UCSD-AML1 (cell line): ENCODE results near the gene CADM2.
"Not testable (repeated sequence)": the region's sequence is repeated elsewhere in the genome, so short reads cannot be mapped to it uniquely, and the experiment has no call there.

Experiments used
- DNase-seq: peaks from one replicate; lab custom pipeline; 2025; ENCODE audit not compliant: unreplicated experiment; lab: John Stamatoyannopoulos, UW

Gene CADM2

DNA sequence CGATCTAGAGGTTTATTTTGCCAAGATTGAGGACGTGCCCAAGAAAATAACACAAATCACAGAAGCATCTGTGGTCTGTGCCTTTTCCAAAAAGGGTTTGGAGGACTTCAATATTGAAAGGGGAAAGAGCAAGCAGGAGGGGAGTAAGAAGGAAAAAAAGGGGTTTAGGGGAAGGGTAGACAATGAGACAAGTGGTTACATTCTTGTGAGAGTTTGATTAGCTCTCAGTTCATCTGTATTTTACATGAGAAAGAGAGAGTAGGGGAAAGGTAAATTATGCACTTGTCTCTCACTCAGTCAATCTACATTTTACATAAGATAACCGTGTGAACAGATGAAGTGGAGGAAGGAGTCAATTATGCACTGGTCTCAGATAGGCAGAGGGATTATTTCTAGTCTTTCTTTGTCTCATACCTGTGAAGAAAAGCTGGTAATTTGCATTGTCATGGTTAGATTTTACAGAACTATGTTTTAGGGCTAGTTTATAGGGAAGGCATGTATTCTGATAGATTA, 931.3 kb downstream of the CADM2 start:
- DNase-seq: no peak

DNA sequence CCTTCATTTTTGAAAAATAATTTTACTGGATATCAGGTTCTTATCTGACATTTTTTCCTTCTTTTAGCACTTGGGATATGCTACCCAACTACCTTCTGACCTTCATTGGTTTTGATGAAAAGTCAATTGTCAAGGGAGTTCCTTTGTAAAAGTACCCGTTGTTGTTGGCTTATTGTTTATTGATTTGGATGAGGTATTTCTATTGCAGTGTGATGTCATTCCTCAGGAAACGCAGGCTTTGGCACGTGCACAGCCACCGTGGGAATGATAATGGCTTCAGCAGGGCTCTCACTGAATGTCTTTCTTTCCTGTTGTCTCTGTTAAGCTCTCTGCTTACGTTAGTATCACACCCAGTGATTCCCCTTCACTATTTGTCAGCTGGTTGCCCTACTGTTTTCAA, 944.6 kb downstream of the CADM2 start:
- DNase-seq: no peak

DNA sequence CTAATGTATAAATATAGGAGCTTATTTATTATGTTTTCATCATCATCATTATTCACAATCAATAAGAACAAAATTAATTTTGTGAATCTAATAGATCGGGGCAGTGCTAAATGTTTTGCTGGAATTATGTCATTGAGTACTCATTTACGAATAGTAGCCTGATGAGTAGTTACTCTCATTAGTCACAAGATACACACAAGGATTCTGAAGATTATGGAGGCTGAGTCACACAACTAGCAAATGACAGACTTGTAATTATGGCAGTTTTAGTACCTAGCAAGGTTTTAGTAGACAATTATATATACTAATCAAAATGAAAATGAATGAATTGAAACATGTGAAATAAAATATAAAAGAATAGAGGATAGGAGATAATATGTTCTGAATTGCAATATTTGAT, 954.2 kb downstream of the CADM2 start:
- no peak for DNase-seq

DNA sequence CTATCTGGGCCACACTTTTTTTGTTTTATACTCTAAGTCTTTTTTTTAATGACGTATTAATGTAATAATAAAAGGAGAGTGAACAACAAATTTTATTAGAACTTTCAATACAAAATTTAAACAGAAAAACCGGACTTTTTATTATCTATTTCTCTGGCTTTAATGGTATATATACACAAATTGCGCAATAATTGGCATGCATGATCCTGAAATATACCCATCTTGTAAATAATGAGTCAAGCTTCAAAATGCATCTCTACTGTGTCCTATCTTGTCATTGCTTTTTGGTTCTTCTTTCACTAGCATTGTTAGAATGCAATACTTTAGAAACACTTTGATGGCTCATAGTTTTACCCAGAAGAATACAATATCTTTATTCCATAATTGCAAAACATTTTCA, 963.6 kb downstream of the CADM2 start:
- DNase-seq: no peak

DNA sequence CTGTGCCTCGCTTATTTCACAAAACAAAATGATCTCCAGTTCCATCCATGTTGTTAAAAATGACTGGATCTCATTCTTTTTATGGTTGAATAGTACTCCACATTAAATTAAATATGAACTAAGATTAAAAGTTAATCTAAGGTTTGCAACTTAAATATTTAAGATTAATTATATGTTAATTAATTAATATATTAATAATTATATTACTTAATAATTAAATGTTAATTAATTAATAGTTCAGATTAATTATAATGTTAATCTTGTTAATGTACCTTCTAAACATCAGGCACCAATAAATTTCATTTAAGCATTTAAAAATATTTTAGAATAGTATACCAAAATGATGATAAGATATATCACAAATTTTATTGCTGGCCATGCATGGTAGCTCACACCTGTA, 971.9 kb downstream of the CADM2 start:
- DNase-seq: no peak

DNA sequence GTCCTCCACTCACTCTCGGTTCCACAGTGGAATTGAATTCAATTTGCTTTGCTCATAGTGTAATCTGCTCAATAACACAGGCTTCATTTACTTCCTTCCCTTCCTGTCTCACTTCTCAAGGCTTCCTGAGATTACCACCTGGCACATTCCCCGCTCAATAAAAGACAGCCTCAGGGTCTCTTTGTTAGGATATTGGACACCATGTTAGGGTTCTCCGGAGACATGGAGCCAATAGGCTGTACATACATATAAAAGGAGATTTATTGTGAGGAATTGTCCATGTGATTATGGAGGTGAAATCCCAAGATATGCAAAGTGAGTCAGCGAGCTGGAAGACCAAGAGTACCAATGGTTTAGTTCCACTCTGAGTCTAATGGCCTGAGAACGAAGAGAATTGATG, 974.5 kb downstream of the CADM2 start:
- DNase-seq: no peak

DNA sequence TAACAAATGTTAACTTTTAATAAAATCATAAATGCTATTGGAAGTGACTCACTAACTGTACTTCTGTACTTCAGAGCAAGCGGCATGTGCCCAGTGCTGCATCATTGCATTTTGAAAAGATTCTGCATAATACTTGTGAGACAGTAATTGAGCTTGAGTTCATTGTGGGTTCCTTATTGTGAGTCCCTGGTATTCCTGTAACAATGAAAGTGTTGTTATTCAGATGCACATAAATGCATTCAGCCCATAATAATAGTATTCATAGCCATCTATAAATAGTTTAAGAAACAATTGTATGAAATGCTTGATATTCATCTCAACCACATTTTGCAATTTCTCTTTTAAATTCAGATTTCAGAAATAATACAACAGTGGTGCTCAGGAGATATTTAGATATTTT, 976.4 kb downstream of the CADM2 start:
- no peak for DNase-seq

DNA sequence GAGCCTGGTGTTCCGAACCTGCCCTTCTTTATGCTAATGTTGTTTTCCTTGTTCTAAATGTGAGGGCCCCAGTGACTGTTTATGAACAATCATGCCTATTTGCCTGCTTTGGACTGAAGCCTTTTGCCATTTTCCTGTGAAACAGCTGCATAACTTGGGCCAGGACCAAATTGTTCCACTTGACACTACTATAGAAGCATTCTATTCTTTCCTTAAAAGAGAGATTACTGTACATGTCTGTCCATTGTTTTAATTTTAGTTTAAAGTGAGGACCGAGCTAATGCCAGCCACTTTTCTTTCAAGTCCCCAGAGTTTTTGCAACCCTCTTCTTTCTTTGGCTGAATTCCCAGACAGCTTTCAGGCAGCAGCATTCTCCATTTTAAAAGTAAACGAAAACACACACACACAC, 980.3 kb downstream of the CADM2 start:
- DNase-seq: no peak

DNA sequence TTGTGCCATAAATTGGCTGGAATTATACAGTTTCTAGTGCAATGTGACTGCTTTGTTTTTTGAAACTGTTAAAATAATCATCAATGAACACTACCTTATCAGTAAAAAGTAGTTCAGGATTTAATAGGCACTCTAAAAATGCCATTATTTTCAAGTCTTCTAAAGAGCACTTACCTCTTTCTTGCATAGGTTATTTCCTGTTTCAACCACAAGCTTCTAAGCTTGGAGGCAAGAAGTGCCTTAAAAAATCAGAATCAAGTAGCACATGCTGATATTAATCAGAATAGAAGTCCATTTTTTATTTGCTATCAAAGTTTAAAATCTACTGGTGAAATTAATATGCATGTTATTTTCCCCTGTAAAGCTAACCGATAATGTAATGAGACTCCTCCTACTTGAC, 991.6 kb downstream of the CADM2 start:
- no peak for DNase-seq

DNA sequence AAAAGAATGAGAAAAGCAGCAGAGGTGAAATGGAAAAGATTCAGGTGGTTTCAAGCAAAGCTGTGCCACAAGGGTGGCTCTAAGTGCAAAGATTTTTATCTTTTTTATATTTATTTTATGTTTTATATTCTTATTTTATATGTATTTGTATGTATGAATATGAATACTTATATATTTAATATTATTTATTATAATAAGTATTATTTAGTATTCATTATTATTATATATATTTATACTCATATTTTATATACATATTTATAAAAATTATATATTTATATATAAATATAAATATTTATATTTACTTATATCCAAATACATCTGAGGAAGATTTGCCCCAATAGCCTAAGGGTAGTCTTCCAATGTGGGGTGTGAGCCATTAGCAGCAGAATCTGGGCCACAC, 1002.0 kb downstream of the CADM2 start:
- DNase-seq: no peak

DNA sequence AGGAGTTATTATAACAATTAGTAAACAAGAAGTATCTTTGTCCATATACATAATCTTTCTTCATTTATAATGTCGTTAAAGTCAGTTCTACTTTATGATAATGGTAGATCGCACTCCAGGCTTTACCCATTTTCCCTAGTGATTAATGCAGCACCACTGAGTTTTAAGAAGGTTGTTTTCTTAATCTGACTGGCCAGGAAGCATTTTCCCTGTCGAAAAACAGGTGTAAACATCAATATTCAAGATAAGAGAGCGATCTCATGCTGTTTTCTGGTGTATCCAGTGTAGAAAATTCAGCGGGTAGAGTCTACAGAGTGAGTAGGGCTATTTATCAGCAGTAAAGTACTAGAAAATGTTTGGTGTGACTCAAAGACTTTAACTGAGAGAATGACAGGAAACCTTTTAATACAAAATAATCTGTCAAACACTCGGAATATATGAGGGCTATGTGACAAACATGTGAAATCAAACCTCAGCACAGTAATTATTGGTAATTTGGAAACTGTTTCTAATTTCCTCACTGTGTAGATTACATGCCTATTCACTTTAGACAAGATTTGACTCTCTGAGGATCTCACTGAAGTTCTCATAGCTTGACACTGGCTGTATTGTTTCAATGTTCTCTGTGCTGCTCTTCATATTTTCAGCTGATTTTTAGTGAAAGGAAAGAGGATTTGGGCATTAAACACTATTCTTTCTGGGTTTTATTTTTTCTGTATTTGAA, 1019.0 kb downstream of the CADM2 start:
- DNase-seq: no peak

DNA sequence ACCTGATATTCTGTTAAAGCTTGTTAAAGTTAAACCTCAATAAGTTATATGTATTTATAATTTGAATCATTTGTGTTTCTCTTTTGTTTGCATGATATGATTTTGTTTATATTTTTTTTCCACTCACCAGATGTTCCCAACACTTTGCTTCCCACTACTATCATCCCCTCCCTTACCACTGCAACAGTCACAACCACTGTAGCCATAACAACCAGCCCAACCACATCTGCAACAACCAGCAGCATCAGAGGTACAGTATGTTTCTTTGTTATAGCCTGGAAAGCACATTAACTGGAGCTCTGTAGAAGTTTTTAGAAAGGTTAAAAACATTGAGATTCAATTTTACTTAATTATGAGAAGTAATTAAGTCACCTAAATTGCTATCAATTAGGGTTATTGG, 1020.2 kb downstream of the CADM2 start:
- DNase-seq: no peak

DNA sequence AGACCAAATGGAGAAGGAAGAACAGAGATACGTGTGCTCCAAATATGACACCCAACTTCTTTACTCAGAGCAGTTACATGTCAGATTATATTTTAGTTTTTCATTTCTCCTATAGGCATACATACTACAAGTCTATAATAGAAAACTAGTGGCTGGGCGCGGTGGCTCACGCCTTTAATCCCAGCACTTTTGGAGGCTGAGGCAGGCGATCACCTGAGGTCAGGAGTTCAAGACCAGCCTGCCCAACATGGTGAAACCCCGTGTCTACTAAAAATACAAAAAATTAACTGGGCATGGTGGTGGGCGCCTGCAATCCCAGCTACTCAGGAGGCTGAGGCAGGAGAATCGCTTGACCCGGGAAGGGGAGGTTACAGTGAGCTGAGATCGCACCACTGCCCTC, 1030.8 kb downstream of the CADM2 start:
- DNase-seq: not testable (repeated sequence)

DNA sequence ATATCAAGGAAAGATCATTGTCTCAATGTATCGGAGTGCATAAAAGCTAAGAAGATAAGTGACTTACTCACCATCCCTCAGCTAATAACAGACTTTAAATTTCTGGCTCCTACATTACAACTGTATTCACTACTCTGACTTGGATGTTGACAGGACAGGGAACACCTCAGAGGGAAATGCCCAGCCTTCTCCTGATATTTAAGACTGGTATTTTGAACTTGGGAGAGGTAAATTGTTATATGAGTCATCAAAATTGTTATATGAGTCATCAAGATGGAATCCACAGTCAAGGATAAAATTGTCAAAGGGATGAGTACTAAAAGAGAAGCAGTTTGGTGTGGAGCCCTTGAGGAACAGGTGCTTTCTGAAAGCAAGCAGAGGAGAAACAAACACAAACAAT, 1070.8 kb downstream of the CADM2 start:
- DNase-seq: no peak

DNA sequence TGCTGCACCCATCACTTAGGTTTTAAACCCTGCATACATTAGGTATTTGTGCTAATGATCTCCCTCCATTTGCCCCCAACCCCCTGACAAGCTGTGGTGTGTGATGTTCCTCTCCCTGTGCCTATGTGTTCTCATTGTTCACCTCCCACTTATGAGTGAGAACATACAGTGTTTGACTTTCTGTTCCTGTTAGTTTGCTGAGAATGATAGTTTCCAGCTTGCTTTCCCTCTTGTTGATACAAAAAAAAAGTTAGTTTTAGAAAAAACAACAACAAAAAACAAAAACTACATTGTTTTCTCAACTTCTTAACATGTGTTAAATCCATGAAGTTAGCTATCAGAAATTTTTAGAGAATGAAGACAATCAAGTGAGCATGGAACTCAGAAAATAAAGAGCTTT, 1079.1 kb downstream of the CADM2 start:
- no peak for DNase-seq

DNA sequence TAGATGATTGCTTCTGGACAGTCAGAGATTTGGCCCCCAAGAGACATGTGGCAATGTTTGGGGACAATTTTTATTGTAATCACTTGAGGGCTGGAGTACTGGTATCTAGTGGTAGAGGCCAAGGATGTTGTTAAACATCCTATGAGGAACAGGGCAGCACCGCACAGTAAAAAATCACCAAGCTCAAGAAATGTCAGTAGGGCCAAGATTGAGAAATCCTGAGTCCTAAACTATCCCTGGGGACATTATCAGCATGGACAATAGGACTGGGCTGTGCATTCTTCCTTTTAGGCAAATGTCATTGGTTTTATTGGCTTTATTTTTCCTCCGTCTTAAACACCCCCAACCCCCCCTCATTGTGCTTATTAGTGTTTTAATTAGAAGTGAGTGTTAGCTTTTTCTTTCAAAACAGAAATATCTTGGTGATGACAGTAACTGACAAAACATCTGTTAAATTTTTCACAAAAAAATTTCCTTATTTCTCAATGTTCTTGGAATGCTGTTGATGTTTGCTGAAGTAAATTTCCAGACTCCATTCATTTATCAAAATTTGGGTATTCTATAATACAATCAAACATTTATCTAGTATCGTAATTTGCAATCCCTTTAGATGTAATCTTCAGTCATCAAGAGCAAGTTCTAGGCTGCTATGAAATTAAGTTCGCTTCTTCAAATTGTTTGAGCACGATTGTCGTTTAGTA, 1087.8 kb downstream of the CADM2 start:
- DNase-seq: no peak

DNA sequence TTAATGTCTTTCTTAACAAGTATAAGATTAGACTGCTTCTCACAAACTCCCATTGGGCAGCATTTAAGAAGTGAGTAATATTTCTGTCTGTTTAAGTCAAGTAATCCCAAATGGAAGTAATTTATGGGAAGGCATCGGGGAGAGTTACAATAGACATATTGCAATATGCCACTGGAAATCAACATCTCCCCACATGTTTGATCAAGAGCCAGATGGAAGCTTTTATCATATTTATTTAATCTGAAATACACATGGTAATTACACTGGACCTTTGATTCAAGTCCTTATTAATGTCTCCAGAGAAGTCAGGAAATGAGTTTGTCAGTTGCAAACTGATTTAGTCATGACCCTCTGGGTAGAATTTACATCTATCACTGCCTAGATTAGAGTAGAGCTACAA, 1088.4 kb downstream of the CADM2 start:
- no peak for DNase-seq

DNA sequence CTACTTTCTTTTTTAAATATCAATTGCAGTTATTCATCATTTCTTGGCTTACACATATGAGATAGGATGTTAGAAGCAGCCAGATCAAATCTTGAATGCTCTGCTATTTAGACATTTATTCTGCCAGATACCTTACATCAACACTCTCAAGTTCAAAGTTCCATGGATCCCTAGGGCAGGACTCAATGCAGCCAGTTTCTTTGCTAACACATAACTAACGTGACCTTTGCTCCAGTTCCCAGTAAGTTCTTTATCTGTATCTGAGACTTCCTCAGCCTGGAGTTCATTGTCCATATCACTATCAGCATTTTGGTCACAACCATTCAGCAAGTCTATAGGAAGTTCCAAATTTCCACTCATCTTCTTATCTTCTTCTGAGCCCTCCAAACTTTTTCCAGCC, 1092.3 kb downstream of the CADM2 start:
- no peak for DNase-seq

DNA sequence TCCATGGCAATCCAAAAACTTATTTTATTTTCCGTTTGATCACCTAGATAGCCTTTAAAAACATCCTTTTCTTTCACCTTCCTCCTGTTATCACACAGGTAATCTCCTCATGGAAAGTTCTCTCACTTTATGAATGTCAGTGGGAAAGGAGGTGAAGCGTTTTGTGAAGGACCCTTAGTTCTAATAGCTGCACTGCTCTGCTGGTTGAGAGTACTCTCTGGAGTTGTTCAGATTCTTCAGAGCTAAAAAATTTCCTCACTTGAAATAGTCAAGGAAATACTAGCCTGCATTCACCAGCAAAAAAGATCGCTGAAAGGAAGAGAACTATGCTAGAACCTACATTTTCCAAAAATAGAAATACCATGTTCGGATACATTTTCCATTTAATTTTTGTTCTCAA, 1097.2 kb downstream of the CADM2 start:
- no peak for DNase-seq

DNA sequence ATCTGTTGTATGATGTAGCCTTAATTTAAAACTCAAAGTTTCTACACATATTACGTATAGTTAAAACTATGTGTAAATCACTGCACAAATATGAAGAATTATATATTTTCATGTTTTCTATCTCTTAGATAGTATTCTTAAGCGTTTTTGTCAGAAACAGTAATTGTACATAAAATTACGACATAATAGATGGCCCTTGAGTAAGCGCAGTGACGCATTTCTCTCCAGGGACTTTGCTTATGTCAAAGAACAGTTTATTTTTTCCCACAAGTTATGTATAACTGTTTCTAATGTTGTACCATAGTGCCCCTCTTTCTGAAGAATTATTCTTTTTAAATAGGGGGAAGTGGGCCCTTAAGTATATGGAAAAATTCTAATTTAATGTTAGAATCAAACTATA, 1098.2 kb downstream of the CADM2 start:
- no peak for DNase-seq

DNA sequence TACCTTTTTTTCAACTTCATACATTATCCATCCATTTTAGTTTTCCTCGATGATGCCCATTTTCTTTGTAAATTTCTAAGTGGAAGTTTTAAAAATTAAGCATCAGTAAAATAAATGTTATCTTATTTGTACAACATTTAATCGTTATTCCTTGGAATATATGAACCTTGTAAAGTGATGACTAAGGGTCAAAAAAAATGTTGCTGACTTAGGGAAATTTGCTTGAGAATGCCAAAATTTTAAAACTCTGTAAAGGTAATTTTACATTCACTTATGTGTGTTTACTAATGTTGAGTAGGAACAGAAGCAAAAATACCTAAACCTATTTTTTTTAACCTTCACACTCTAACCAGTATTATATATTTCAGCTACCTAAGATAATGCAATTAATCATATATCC, 1115.0 kb downstream of the CADM2 start:
- DNase-seq: no peak

DNA sequence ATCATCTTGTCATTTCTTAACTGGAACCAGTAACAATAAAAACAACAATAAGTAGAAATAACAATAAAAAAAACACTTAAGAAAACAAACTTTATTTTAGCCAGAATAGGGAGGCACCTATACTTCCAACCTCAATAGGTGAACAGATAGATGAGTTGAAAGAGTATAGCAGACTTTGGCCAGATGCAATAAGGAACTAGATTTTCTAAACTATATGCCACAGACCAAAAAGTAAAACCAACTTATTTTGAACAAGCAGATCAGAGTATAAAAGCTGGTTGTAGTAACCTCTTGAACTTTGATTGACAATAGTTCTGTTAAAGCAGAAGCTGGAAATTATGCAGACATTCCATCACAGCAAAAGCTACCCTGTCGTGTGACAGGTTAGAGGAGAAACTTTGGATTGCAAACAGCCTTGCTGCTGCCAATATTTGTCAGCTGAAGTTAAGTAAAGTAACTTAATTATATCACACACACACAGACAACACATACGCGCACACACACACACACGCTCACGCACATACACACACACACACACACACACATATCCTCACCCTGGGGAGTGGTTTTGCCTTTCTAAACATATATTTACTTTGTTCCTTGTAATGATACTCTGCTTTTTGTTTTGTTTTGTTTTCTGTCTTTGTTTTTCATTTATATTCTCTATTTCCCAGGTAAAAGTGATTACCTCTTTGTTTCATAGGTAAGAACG, 1128.5 kb downstream of the CADM2 start:
- no peak for DNase-seq
